Epithelial cell of proximal tubule (primary cell): ENCODE measurements around the gene BOC. TPM values are rescaled to one million over a fixed set of nuclear protein-coding genes. Genes with fewer than 3 reads are reported as not detected.

Source experiments
- DNase-seq: peaks from one replicate; pipeline ENCODE4 v3.0.0-alpha.2; 2011; ENCODE audit warnings: low read depth
- H3K4me3 ChIP-seq: 2 replicates; pipeline ENCODE4 v1.5.1; 2011; ENCODE audit warnings: low read depth, mild to moderate bottlenecking, low read length
- total RNA-seq: library from RNA; depleted of rRNA; stranded (reverse); fragments of >200 nt; gene quantifications from 2 replicates; pipeline ENCODE4 v1.2.3, GENCODE V29; 2015
- TF ChIP-seq, protein P1 (sequence below): conservative IDR thresholded peaks from 2 replicates; pipeline ENCODE4 v1.5.1; 2012; ENCODE audit warnings: low read depth, mild to moderate bottlenecking, low read length

BOC gene
- total RNA-seq, 1 donor from 2014 or later, result 3.5 TPM

DNA sequence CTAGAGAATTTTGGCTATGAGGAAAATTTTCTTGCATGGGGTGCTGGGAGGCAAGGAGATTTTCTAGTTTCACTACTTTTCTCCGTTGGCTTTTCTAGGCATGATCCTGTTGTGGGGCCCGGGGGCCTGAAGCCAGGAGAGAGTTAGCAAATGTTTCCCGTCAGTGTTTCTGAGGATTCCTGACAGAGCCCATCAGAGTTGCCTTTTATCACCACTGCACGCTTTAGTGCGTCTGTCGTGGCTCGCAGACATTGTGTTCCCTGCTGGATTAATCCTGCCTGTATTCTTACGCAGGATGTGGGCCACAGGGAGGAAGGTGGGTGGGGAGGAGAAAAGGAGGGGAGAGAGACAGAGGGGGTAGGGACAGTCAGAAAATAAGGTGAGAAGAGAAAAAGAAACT lies 18.1 kb upstream of the BOC start:
- TF ChIP-seq, protein P1, sequence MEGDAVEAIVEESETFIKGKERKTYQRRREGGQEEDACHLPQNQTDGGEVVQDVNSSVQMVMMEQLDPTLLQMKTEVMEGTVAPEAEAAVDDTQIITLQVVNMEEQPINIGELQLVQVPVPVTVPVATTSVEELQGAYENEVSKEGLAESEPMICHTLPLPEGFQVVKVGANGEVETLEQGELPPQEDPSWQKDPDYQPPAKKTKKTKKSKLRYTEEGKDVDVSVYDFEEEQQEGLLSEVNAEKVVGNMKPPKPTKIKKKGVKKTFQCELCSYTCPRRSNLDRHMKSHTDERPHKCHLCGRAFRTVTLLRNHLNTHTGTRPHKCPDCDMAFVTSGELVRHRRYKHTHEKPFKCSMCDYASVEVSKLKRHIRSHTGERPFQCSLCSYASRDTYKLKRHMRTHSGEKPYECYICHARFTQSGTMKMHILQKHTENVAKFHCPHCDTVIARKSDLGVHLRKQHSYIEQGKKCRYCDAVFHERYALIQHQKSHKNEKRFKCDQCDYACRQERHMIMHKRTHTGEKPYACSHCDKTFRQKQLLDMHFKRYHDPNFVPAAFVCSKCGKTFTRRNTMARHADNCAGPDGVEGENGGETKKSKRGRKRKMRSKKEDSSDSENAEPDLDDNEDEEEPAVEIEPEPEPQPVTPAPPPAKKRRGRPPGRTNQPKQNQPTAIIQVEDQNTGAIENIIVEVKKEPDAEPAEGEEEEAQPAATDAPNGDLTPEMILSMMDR, result no peak
- H3K4me3 ChIP-seq, result no peak overlapping the region
- DNase-seq, result no peak

DNA sequence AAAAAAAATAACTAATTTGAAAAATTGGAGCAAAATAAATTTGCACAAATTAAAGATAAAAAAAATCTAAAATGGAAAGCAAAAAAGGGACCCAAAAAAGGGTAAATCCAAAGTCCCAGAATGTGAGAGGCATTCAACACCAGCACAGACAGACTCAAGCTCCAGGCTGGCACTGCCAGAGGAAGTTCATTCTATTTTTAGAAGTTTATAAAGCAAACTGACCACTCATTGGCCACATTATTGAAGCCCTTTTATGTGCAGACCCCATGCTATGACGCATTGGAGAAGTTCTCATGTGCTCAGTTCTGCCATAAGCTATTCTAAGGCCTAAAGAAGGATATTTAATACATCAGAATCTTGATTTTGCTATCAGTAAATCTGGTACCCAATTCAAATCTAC lies 17.6 kb upstream of the BOC start:
- no peak overlapping the region for H3K4me3 ChIP-seq
- TF ChIP-seq, protein P1, result no peak
- no peak for DNase-seq

DNA sequence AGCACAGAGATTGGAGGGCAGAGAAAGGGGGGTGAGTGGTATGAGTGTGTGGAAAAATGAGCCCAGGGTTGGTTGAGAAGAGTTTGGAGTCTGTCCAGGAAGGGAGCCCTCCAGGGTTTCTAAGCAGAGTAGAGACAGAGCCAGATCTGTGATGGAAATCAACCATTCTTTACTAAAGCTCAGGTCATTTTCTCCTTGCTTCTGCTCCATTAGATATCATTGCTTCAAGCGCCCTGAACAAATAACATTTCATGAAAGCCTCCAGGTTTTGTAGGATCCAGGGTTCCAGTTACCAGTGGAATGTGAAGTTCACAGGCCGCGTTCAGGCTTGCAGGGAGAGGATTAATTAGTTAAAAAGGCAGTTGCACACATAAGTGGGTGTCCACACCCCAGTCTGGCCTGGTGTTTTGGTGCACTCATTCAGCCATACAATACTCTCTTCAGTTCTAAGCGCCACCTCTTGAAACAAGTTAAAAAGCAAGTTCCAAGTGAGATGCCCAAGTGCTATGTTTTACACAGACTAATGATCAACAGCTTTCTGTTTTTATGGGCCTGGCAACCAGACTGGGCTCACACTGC lies 16.4 kb upstream of the BOC start:
- TF ChIP-seq, protein P1, result no peak
- no peak overlapping the region for H3K4me3 ChIP-seq
- DNase-seq, result no peak

DNA sequence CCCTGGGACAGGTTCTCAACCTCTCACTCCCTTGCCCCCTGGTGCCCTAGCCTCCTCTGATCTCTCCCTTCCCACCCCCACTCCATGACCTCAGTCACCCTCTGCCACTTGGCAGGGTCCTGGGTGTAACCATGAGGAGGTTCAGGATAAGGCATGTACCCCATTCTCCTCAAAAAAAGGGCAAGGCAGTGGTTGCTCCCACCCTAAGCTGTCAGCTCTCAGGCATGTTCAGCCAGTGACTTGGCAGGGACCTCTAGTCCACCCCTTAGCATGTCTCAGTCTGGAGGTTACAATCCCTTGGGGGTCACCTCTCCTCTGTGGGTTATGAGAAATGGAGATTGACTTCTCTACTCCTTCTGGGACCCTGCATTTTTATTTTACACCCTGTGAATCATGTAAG lies 11.0 kb upstream of the BOC start:
- no peak for DNase-seq
- no peak overlapping the region for H3K4me3 ChIP-seq
- TF ChIP-seq, protein P1, result no peak

DNA sequence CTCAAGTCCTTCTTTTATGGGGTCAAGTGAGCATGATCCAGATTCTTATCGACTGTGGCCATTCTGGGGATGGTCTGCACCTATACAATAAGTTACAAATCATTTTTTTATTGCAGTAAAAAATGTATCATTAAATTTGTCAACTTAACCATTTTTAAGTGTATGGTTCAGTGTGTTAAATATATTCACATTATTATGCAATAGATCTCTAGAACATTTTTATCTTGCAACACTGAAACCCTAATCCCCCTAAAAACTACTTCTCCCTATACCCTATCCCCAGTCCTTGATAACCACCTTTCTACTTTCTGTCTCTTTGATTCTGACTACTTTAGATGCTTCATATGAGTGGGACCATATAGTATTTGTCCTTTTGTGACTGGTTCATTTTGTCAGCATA lies 10.4 kb upstream of the BOC start:
- no peak overlapping the region for H3K4me3 ChIP-seq
- DNase-seq, result no peak
- TF ChIP-seq, protein P1, result no peak

DNA sequence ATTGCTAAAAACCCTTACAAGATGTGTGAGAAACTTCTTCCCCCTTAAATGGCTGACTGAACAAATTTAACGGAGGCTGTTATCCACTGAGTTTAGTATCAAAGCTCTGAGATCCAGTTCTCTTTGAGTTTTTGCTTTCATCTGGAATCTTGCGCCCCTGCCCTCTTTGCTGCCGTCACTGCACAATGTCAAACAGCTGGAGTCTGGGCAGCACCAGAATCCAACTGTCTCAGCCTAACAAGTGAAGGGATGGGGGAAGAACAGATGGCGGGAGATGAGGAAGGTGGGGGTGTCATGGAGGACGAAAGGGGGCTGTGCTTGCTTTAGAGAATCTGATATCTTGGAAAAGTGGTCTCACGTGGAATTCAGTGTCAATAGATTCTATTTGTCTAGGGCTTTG lies 7.0 kb upstream of the BOC start:
- DNase-seq, result no peak
- H3K4me3 ChIP-seq, result no peak overlapping the region
- TF ChIP-seq, protein P1, result no peak

DNA sequence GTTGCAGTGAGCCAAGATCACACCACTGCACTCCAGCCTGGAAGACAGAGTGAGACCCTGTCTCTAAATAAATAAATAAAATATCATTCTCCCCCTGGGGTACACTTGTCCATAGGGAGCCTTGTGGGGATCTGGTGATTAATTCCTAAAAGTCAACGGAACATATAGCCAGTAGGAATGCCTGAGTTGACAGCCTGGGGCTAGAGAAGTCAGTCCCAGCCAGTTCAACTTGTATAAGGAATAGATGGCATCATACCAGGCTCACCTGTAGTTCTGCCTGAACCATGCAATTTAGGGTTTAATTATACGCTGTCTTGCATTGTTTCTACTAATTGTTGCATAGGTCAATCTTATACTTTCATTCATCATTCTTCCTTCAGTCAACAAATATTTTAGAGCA lies 5.9 kb upstream of the BOC start:
- TF ChIP-seq, protein P1, result no peak
- no peak overlapping the region for H3K4me3 ChIP-seq
- no peak for DNase-seq
